GM12878 (cell line): ENCODE results near the gene GRAMD2B. TPM values are rescaled to one million over a fixed set of nuclear protein-coding genes. Genes with fewer than 3 reads are reported as not detected.

Experiments used
- ATAC-seq: fragments of 200-7000 bp; cut with Tn5 transposase; 3 replicates; pipeline ENCODE4 v1.9.1; 2020; ENCODE audit warnings: mild to moderate bottlenecking, moderate library complexity
- BruUV-seq: library from RNA; stranded (reverse); fragments of 400-500 nt; replicated peaks from 2 replicates; lab custom pipeline; 2021; lab: Mats Ljungman, UMichigan
- CTCF ChIA-PET: fragments of 300-600 bp; sonication (Branson Sonifier 250); formaldehyde crosslinking; extraction: SDS; loops from one replicate; lab custom pipeline; 2021; ENCODE audit warnings: inconsistent platforms; lab: Yijun Ruan, JAX
- POLR2A ChIA-PET: fragments of 350-600 bp; formaldehyde crosslinking; extraction: SDS; loops from one replicate; lab custom pipeline; 2021; ENCODE audit warnings: inconsistent platforms; lab: Charles Lee
- RAD21 ChIA-PET: fragments of 300-600 bp; sonication (Branson Sonifier 250); formaldehyde crosslinking; loops from one replicate; lab custom pipeline; 2023; ENCODE audit warnings: antibody characterized with exemption; ENCODE audit not compliant: unreplicated experiment; lab: Charles Lee
- SMC1A ChIA-PET: fragments of 300-600 bp; sonication (Branson Sonifier 250); formaldehyde crosslinking; loops from one replicate; lab custom pipeline; 2023; ENCODE audit not compliant: unreplicated experiment, uncharacterized antibody; lab: Charles Lee
- DNase-seq: peaks from one replicate; pipeline ENCODE4 v3.0.0-alpha.2; 2011; ENCODE audit warnings: low read depth, low spot score
- FAIRE-seq: peaks from 3 replicates; lab custom pipeline; 2011; peaks lifted over from hg19 to GRCh38; lab: Jason Lieb, UNC
- H2AFZ ChIP-seq: 2 replicates; pipeline ENCODE4 v1.6.0; 2011; ENCODE audit warnings: low read depth, low read length, control low read depth; ENCODE audit not compliant: control insufficient read depth
- H3K27ac ChIP-seq: 2 replicates; pipeline ENCODE4 v1.5.1; 2011; ENCODE audit warnings: control low read depth; ENCODE audit not compliant: control insufficient read depth, insufficient read depth
- H3K27me3 ChIP-seq, 2 experiments: replicated peaks in 1 of 2; 2 replicates each; pipeline versions ENCODE4 v1.6.0 to v1.6.1; 2011; ENCODE audit warnings: low read length in 1 of 2; ENCODE audit not compliant: control insufficient read depth in 2 of 2, insufficient read depth in 2 of 2
- H3K36me3 ChIP-seq, 2 experiments: 2 replicates each; pipeline ENCODE4 v1.5.1; 2011; ENCODE audit warnings: low read length in 1 of 2; ENCODE audit not compliant: control insufficient read depth in 2 of 2, insufficient read depth in 2 of 2
- H3K4me1 ChIP-seq: 2 replicates; pipeline ENCODE4 v1.6.1; 2011; ENCODE audit warnings: mild to moderate bottlenecking, low read length, moderate library complexity, mixed read lengths; ENCODE audit not compliant: control insufficient read depth, insufficient read depth
- H3K4me2 ChIP-seq: 2 replicates; pipeline ENCODE4 v1.6.0; 2011; ENCODE audit warnings: control low read depth; ENCODE audit not compliant: control insufficient read depth, insufficient read depth
- H3K4me3 ChIP-seq: fragments of 200-600 bp; sonication (generic); 2 replicates; pipeline ENCODE4 v1.5.1; 2016
- H3K79me2 ChIP-seq: 2 replicates; pipeline ENCODE4 v1.6.0; 2011; ENCODE audit warnings: low read length; ENCODE audit not compliant: control insufficient read depth, insufficient read depth
- H3K9ac ChIP-seq: 2 replicates; pipeline ENCODE4 v1.8.0; 2011; ENCODE audit warnings: low read length, control low read depth, mixed read lengths; ENCODE audit not compliant: control insufficient read depth, insufficient read depth
- H3K9me3 ChIP-seq: replicated peaks from 3 replicates; pipeline ENCODE4 v1.5.1; 2011; ENCODE audit warnings: mild to moderate bottlenecking, low read length; ENCODE audit not compliant: control insufficient read depth, insufficient read depth
- H4K20me1 ChIP-seq: 2 replicates; pipeline ENCODE4 v1.6.0; 2011; ENCODE audit not compliant: control insufficient read depth, insufficient read depth
- ASH2L ChIP-seq: fragments of 300-600, 200-600 bp; sonication (generic); IDR thresholded peaks from 2 replicates; pipeline ENCODE4 v1.6.1; 2017; ENCODE audit warnings: low read depth, mild to moderate bottlenecking, borderline replicate concordance
- BHLHE40 ChIP-seq, 2 experiments: fragments of 450-650 bp in 1 of 2; IDR thresholded peaks; 2 replicates each; pipeline ENCODE4 v1.6.1; 2011 to 2017; ENCODE audit warnings: low read depth in 2 of 2, borderline replicate concordance in 1 of 2, improper control_type of control experiment in 1 of 2, low read length in 1 of 2, mild to moderate bottlenecking in 1 of 2
- CBX5 ChIP-seq: sonication (generic); IDR thresholded peaks from 2 replicates; pipeline ENCODE4 v1.6.1; 2016; ENCODE audit warnings: low read depth, moderate library complexity, mild to moderate bottlenecking, inconsistent platforms
- HDGF ChIP-seq: fragments of 450-650 bp; IDR thresholded peaks from 2 replicates; pipeline ENCODE4 v1.6.1; 2016; ENCODE audit warnings: antibody characterized with exemption
- IKZF1 ChIP-seq: fragments of 450-650 bp; conservative IDR thresholded peaks from 2 replicates; pipeline ENCODE4 v1.6.1; 2017; ENCODE audit warnings: antibody characterized with exemption, mild to moderate bottlenecking
- IRF4 ChIP-seq: IDR thresholded peaks from 2 replicates; pipeline ENCODE4 v1.6.1; 2011; ENCODE audit warnings: low read depth, low read length
- KLF5 ChIP-seq: fragments of 450-650 bp; IDR thresholded peaks from 2 replicates; pipeline ENCODE4 v1.6.1; 2014; ENCODE audit warnings: mild to moderate bottlenecking; ENCODE audit not compliant: partially characterized antibody
- LARP7 ChIP-seq: fragments of 450-650 bp; IDR thresholded peaks from 2 replicates; pipeline ENCODE4 v1.6.1; 2017; ENCODE audit warnings: mild to moderate bottlenecking
- MYB ChIP-seq: fragments of 150-350 bp; IDR thresholded peaks from 2 replicates; pipeline ENCODE4 v1.6.1; 2014; ENCODE audit warnings: mild to moderate bottlenecking, low read depth, low read length, borderline replicate concordance
- SMARCA5 ChIP-seq: fragments of 450-650 bp; IDR thresholded peaks from 2 replicates; pipeline ENCODE4 v1.6.1; 2017; ENCODE audit warnings: mild to moderate bottlenecking
- SP1 ChIP-seq: IDR thresholded peaks from one replicate; pipeline ENCODE4 v1.6.1; 2011; ENCODE audit warnings: low read depth, low read length
- SREBF2 ChIP-seq: IDR thresholded peaks from 2 replicates; pipeline ENCODE4 v1.6.1; 2012; ENCODE audit warnings: mild to moderate bottlenecking, low read length
- TAF1 ChIP-seq: IDR thresholded peaks from 2 replicates; pipeline ENCODE4 v1.6.1; 2011; ENCODE audit warnings: mild to moderate bottlenecking, low read depth, low read length, borderline replicate concordance
- ZNF207 ChIP-seq: fragments of 450-650 bp; IDR thresholded peaks from 2 replicates; pipeline ENCODE4 v1.6.1; 2014; ENCODE audit warnings: antibody characterized with exemption, mild to moderate bottlenecking, borderline replicate concordance
- ZSCAN29 ChIP-seq: fragments of 450-650 bp; IDR thresholded peaks from 2 replicates; pipeline ENCODE4 v1.6.1; 2017; ENCODE audit warnings: mild to moderate bottlenecking, moderate library complexity
- ZZZ3 ChIP-seq: IDR thresholded peaks from 2 replicates; pipeline ENCODE4 v1.6.1; 2011; ENCODE audit warnings: low read depth; ENCODE audit not compliant: control insufficient read depth, insufficient read length
- WGBS: methylation state at CpG from one replicate; pipeline ENCODE4 v1.1.6; 2016; ENCODE audit warnings: low lambda C conversion rate; ENCODE audit not compliant: insufficient replicate concordance, insufficient coverage; ENCODE audit errors: missing lambda C conversion rate; 5-methylcytosine and 5-hydroxymethylcytosine counted together
- in situ Hi-C: fragments of 300-500 bp; cut with MboI; formaldehyde crosslinking; loops from 9 replicates; pipeline ENCODE4 v1.14.3; 2018; ENCODE audit warnings: mixed read lengths
- intact Hi-C: fragments of 100-400 bp; cut with micrococcal nuclease; formaldehyde crosslinking; loops from one replicate; pipeline ENCODE4 v1.14.2; 2022; ENCODE audit not compliant: unreplicated experiment
- polyA plus RNA-seq, 11 experiments: library from polyadenylated mRNA; depleted of rRNA in 4 of 11; unstranded in 6 of 11; stranded (reverse) in 5 of 11; fragments of >200 nt; fragmentation: Nextera tagmentation in 4 of 11; fragmentation: Illumina TruSeq in 1 of 11; extraction: Ambion mirVana in 4 of 11; extraction: Trizol in 1 of 11; gene quantifications; 1 replicate in 1 of 11; 2 replicates in 10 of 11; pipeline versions ENCODE4 v1.2.1 to v1.2.3, GENCODE V29; 2011 to 2016; ENCODE audit warnings: inconsistent platforms in 2 of 11, missing spikeins in 2 of 11, low read depth in 1 of 11
- total RNA-seq, 4 experiments: library from RNA; depleted of rRNA in 3 of 4; stranded (reverse); fragments of >200 nt in 3 of 4; fragmentation: Illumina TruSeq in 1 of 4; extraction: Trizol in 1 of 4; gene quantifications; 2 replicates each; pipeline versions ENCODE4 v1.2.1 to v1.2.3, GENCODE V29; 2013 to 2021
- TF ChIP-seq, protein P1 (sequence below): fragments of 450-650 bp; IDR thresholded peaks from 2 replicates; pipeline ENCODE4 v1.6.1; 2014; ENCODE audit warnings: mild to moderate bottlenecking
- TF ChIP-seq, protein P2 (sequence below): IDR thresholded peaks from 2 replicates; pipeline ENCODE4 v1.6.1; 2011; ENCODE audit warnings: borderline replicate concordance, low read depth, mild to moderate bottlenecking, moderate library complexity, low read length; ENCODE audit not compliant: insufficient read depth, poor library complexity, severe bottlenecking
- TF ChIP-seq, protein P3 (sequence below): fragments of 450-650 bp; formaldehyde crosslinking; IDR thresholded peaks from 2 replicates; pipeline ENCODE4 v1.4.0; 2022; ENCODE audit warnings: mild to moderate bottlenecking, moderate library complexity

The GRAMD2B gene
- total and polyA plus RNA-seq, 10 of the 15 experiments (the other 5 are each of a cell fraction or from before 2014, with no cell fraction given) = 1.9 to 21.5 (median 8.4) TPM

DNA sequence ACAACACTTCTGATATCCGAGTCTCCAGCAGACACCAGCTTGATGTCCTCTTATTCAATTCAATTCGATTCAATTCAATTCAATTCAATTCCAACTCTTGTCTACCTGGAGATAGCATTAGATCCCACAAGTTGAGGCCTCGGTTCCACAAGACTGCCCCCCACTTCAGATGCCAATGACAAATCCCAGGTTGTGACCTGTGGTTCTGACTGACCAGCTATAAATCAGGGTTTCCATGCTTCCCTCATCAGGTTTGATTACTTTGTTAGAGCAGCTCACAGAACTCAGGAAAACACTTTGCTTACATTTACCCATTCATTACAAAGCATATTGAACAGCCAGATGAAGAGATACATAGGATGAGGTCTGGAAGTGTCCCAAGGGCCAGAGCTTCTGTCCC is 89.2 kb downstream of the GRAMD2B start (continued):
- TF ChIP-seq, protein P1, sequence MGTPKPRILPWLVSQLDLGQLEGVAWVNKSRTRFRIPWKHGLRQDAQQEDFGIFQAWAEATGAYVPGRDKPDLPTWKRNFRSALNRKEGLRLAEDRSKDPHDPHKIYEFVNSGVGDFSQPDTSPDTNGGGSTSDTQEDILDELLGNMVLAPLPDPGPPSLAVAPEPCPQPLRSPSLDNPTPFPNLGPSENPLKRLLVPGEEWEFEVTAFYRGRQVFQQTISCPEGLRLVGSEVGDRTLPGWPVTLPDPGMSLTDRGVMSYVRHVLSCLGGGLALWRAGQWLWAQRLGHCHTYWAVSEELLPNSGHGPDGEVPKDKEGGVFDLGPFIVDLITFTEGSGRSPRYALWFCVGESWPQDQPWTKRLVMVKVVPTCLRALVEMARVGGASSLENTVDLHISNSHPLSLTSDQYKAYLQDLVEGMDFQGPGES = no peak
- TF ChIP-seq SMARCA5 = no peak
- no peak for TF ChIP-seq SREBF2
- TF ChIP-seq, protein P2, sequence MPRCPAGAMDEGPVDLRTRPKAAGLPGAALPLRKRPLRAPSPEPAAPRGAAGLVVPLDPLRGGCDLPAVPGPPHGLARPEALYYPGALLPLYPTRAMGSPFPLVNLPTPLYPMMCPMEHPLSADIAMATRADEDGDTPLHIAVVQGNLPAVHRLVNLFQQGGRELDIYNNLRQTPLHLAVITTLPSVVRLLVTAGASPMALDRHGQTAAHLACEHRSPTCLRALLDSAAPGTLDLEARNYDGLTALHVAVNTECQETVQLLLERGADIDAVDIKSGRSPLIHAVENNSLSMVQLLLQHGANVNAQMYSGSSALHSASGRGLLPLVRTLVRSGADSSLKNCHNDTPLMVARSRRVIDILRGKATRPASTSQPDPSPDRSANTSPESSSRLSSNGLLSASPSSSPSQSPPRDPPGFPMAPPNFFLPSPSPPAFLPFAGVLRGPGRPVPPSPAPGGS = no peak
- no peak for TF ChIP-seq LARP7
- no peak for TF ChIP-seq ASH2L

DNA sequence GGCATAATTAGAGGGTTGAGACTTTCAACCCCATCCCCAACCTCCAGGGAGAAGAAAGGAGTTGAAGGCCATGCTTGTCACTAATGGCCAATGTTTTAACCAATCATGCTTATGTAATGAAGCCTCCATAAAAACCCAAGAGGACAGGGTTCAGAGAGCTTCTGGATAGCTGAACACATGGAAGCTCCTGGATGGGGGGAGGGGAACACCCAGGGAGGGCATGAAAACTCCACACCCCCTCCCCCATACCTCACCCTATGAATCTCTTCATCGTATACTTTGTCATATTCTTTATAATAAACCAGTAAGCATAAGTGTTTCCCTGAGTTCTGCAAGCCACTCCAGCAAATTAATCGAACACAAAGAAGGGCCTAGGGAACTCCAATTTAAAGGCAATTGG is 90.1 kb downstream of the GRAMD2B start:
- no peak for FAIRE-seq
- Histone ChIP-seq H3K27ac (no peak overlapping the region), H4K20me1 (no peaks in the 10 kb centered on the region), H3K36me3 (no peaks in the 10 kb centered on the region), H3K9ac (no peak overlapping the region), H3K9me3 (no peaks in the 10 kb centered on the region), H3K27me3 (no peaks in the 10 kb centered on the region), H2AFZ (no peak overlapping the region), H3K4me1 (no peaks in the 10 kb centered on the region), H3K4me2 (no peak overlapping the region), H3K79me2 (no peaks in the 10 kb centered on the region), H3K4me3 (no peak overlapping the region)
- in situ Hi-C loops (no loop called here), intact Hi-C loops (no loop called here)
- no TSS peak for BruUV-seq
- CTCF ChIA-PET = interaction anchor here (3.2 kb wide), 1 partner anchor 13 kb away, joined by 16 read pairs; no protein-coding TSS in a partner anchor
- RAD21 ChIA-PET = no interaction called here
- WGBS = 40% methylated on average over 2 of the region's 2 CpGs
- DNase-seq = no peak
- POLR2A ChIA-PET = no interaction called here
- SMC1A ChIA-PET = interaction anchor here (0.9 to 1.6 kb wide), 2 partner anchors 17 to 158 kb away, joined by 3 to 4 read pairs; no protein-coding TSS in a partner anchor
- no peak for ATAC-seq
- TF ChIP-seq TAF1 (no peak), IRF4 (no peak), SP1 (no peak), CBX5 (no peak), IKZF1 (no peak), HDGF (no peak), ZSCAN29 (no peak), ZZZ3 (no peak), BHLHE40 (IDR thresholded peaks at IDR 0.05; ENCODE audit: borderline replicate concordance in 1 of 2, low read depth in 2 of 2, low read length in 1 of 2) (no peak), ZNF207 (no peak), KLF5 (no peak), MYB (no peak)
- TF ChIP-seq, protein P3, sequence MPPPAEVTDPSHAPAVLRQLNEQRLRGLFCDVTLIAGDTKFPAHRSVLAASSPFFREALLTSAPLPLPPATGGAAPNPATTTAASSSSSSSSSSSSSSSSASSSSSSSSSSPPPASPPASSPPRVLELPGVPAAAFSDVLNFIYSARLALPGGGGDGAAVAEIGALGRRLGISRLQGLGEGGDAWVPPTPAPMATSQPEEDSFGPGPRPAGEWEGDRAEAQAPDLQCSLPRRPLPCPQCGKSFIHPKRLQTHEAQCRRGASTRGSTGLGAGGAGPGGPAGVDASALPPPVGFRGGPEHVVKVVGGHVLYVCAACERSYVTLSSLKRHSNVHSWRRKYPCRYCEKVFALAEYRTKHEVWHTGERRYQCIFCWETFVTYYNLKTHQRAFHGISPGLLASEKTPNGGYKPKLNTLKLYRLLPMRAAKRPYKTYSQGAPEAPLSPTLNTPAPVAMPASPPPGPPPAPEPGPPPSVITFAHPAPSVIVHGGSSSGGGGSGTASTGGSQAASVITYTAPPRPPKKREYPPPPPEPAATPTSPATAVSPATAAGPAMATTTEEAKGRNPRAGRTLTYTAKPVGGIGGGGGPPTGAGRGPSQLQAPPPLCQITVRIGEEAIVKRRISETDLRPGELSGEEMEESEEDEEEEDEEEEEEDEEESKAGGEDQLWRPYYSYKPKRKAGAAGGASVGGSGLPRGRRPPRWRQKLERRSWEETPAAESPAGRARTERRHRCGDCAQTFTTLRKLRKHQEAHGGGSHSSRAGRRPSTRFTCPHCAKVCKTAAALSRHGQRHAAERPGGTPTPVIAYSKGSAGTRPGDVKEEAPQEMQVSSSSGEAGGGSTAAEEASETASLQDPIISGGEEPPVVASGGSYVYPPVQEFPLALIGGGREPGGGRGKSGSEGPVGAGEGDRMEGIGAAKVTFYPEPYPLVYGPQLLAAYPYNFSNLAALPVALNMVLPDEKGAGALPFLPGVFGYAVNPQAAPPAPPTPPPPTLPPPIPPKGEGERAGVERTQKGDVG (CRISPR knock-in tag) = no peak
